GM20000 (cell line): Measurements from ENCODE around the gene NOD1.

Source experiments
- DNase-seq: peaks from one replicate; pipeline ENCODE4 v3.0.0; 2012; ENCODE audit warnings: low spot score
- TF ChIP-seq, protein P1 (sequence below): IDR thresholded peaks from 2 replicates; pipeline ENCODE4 v1.5.1; 2012; ENCODE audit warnings: mild to moderate bottlenecking, control low read depth; ENCODE audit errors: extremely low read depth, missing control alignments

The NOD1 gene

GRCh38 chr7:30479202-30480120 is 877 bp upstream of the NOD1 start:
- peak; percentile 39 for DNase-seq

DNA sequence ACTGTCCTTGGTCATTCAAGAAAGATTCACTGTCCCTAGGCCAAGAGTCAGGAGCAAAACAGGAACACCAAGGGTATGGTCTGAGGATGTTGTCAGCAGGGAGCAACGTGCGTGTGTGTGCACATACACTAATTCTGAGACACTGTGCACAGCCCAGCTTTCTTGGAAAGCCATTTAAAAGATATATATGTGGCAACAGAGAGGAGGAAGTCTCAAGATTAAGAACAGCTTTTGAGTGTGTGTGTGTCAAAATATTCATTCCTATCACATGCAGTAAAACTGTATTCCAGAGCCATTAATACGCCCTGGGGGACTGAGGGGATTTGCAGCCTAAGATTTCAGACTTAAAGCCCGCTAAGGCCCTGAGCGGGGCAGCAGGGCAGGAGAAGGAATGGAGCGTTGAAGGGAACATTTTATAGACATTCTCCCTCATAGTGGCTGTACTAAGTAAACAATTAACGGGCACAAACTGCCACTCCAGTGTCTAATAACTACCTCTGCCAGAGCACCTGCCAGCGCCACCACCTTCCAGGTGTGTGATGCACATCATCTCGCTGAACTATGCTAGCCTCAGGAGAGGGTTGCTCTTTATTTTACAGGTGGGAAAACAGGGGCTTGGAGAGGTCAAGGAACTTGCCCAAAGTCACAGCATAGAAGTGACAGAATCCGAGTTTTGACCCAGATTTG is 2.0 kb downstream of the NOD1 start:
- TF ChIP-seq, protein P1, sequence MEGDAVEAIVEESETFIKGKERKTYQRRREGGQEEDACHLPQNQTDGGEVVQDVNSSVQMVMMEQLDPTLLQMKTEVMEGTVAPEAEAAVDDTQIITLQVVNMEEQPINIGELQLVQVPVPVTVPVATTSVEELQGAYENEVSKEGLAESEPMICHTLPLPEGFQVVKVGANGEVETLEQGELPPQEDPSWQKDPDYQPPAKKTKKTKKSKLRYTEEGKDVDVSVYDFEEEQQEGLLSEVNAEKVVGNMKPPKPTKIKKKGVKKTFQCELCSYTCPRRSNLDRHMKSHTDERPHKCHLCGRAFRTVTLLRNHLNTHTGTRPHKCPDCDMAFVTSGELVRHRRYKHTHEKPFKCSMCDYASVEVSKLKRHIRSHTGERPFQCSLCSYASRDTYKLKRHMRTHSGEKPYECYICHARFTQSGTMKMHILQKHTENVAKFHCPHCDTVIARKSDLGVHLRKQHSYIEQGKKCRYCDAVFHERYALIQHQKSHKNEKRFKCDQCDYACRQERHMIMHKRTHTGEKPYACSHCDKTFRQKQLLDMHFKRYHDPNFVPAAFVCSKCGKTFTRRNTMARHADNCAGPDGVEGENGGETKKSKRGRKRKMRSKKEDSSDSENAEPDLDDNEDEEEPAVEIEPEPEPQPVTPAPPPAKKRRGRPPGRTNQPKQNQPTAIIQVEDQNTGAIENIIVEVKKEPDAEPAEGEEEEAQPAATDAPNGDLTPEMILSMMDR: no peak
- DNase-seq: no peak

More at GRCh38 chr7:30479202-30480120, 877 bp upstream of the NOD1 start:
- TF ChIP-seq, protein P1: no peak

GRCh38 chr7:30475580-30475979 is 3.0 kb downstream of the NOD1 start:
- TF ChIP-seq, protein P1: no peak
- no peak for DNase-seq

DNA sequence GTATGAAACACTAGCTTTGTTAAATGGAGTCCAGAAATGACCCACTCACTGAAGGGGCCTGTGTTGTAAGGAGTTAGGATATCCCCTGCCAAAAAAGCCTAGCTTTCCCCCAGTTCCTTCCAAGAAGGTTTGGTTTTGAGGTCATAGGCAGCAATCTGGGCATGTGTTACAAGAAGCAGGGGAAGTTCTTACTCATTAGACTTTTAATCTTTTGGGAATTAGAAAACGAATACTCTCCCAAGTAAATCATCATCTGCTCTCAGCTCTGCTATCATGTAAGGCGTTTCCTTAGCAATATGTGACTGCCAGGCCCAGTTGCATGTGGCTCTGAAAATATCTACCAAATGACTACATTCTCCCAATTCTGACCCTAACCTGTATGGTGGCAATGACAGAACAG is 3.7 kb downstream of the NOD1 start:
- TF ChIP-seq, protein P1: no peak
- DNase-seq: no peak

DNA sequence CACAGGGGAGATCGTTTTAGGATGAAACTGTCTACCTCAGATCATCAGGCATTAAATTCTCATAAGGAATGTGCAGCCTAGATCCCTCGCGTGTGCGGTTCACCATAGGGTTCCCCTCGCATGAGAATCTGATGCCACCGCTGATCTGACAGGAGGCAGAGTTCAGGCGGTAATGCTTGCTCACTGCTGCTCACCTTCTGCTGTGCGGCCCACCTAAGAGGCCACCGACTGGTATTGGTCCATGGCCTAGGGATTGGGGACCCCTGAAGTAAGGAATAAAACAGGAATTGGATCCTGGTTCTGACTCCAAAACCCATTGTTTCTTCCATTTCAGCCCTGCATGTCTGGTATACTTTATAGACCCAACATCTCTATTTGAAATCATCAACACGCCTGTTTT is 4.1 kb downstream of the NOD1 start:
- TF ChIP-seq, protein P1: no peak
- no peak for DNase-seq

- no peak for DNase-seq
- TF ChIP-seq, protein P1: no peak
Measured at GRCh38 chr7:30473903-30474302, 4.7 kb downstream of the NOD1 start.
